DMS153 treated with DMSO at 0.1 percent for 48 hours (cell line): Measurements from ENCODE around the gene PNMA8A.
"Not testable (repeated sequence)": the region's sequence is repeated elsewhere in the genome, so short reads cannot be mapped to it uniquely, and the experiment has no call there.

ENCODE experiments used
- DNase-seq: peaks from one replicate; lab custom pipeline; 2025; ENCODE audit not compliant: unreplicated experiment; lab: John Stamatoyannopoulos, UW

PNMA8A gene

GRCh38 chr19:46469541-46470185 lies 1.7 kb downstream of the PNMA8A start:
- no peak for DNase-seq

GRCh38 chr19:46466536-46467196 lies 4.7 kb downstream of the PNMA8A start:
- no peak for DNase-seq

- DNase-seq, result no peak
Observed at GRCh38 chr19:46463516-46463915, 7.8 kb downstream of the PNMA8A start.

GRCh38 chr19:46461537-46461936 lies 9.8 kb downstream of the PNMA8A start:
- DNase-seq, result no peak

GRCh38 chr19:46460981-46461380 lies 10.4 kb downstream of the PNMA8A start:
- DNase-seq, result no peak

GRCh38 chr19:46460055-46460454 lies 11.3 kb downstream of the PNMA8A start:
- DNase-seq, result no peak

GRCh38 chr19:46456930-46457329 lies 14.4 kb downstream of the PNMA8A start:
- DNase-seq, result no peak

GRCh38 chr19:46454244-46454643 lies 17.1 kb downstream of the PNMA8A start:
- DNase-seq, result no peak

GRCh38 chr19:46453661-46454060 lies 17.7 kb downstream of the PNMA8A start:
- DNase-seq, result no peak

- DNase-seq, result no peak
Observed at GRCh38 chr19:46452186-46452585, 19.2 kb downstream of the PNMA8A start.

GRCh38 chr19:46451352-46451751 lies 20.0 kb downstream of the PNMA8A start:
- DNase-seq, result no peak

GRCh38 chr19:46450737-46451136 lies 20.6 kb downstream of the PNMA8A start:
- DNase-seq, result no peak

- DNase-seq, result no peak
Observed at GRCh38 chr19:46449228-46449627, 22.1 kb downstream of the PNMA8A start.

GRCh38 chr19:46448601-46449000 lies 22.8 kb downstream of the PNMA8A start:
- no peak for DNase-seq

- DNase-seq, result no peak
Observed at GRCh38 chr19:46447824-46448223, 23.5 kb downstream of the PNMA8A start.

GRCh38 chr19:46447006-46447405 lies 24.4 kb downstream of the PNMA8A start:
- DNase-seq, result no peak

GRCh38 chr19:46446021-46446420 lies 25.3 kb downstream of the PNMA8A start:
- DNase-seq, result no peak

GRCh38 chr19:46442808-46443450 lies 28.4 kb downstream of the PNMA8A start:
- no peak for DNase-seq

- no peak for DNase-seq
Observed at GRCh38 chr19:46441866-46442265, 29.5 kb downstream of the PNMA8A start.

GRCh38 chr19:46435689-46436088 lies 35.7 kb downstream of the PNMA8A start:
- DNase-seq, result not testable (repeated sequence)

GRCh38 chr19:46435009-46435408 lies 36.4 kb downstream of the PNMA8A start:
- no peak for DNase-seq

GRCh38 chr19:46433470-46433869 lies 37.9 kb downstream of the PNMA8A start:
- not testable (repeated sequence) for DNase-seq
